MG63 (cell line): ENCODE measurements around the gene KIF3C. TPM values are rescaled to one million over a fixed set of nuclear protein-coding genes. Genes with fewer than 3 reads are reported as not detected.
"Not testable (repeated sequence)": the region's sequence is repeated elsewhere in the genome, so short reads cannot be mapped to it uniquely, and the experiment has no call there.

Experiments used
- DNase-seq: peaks from one replicate; pipeline ENCODE4 v3.0.0-alpha.2; 2020
- H3K27me3 ChIP-seq: fragments of 250-450 bp; sonication (Bioruptor Pico); 2 replicates; pipeline ENCODE4 v1.5.1; 2020; ENCODE audit warnings: mild to moderate bottlenecking, moderate library complexity
- H3K36me3 ChIP-seq: fragments of 250-450 bp; sonication (Bioruptor Pico); 2 replicates; pipeline ENCODE4 v1.5.1; 2020; ENCODE audit warnings: mild to moderate bottlenecking, moderate library complexity
- H3K4me3 ChIP-seq: fragments of 250-450 bp; sonication (Bioruptor Pico); 2 replicates; pipeline ENCODE4 v1.5.1; 2020; ENCODE audit warnings: mild to moderate bottlenecking, moderate library complexity
- H3K9me3 ChIP-seq: fragments of 250-450 bp; sonication (Bioruptor Pico); 2 replicates; pipeline ENCODE4 v1.5.1; 2020; ENCODE audit warnings: mild to moderate bottlenecking, moderate library complexity
- total RNA-seq: library from RNA; depleted of rRNA; stranded (reverse); fragments of >200 nt; shearing (Covaris generic); gene quantifications from 2 replicates; pipeline ENCODE4 v1.2.3, GENCODE V29; 2014; ENCODE audit warnings: low replicate concordance

The KIF3C gene
- total RNA-seq, 1 experiment from 2014 or later = 3.2 TPM

DNA sequence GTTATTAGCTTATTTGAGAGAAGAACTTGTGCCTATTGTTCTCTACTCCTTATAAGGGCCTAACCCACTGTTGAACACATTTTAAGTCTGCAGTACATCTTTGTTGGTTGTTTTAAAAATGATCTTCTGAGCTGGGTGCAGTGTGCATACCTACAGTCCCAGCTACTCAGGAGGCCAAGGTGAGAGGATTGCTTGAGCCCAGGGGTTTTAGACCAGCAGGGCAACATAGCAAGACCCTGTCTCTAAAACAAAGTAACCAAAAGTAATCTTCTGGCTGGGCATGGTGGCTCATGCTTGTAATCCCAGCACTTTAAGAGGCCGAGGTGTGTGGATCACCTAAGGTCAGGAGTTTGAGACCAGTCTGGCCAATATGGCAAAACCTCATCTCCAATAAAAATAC lies 25.8 kb upstream of the KIF3C start:
- Histone ChIP-seq H3K36me3 (no peaks in the 10 kb centered on the region), H3K4me3 (no peak overlapping the region), H3K9me3 (no peaks in the 10 kb centered on the region), H3K27me3 (no peaks in the 10 kb centered on the region)
- DNase-seq = no peak

DNA sequence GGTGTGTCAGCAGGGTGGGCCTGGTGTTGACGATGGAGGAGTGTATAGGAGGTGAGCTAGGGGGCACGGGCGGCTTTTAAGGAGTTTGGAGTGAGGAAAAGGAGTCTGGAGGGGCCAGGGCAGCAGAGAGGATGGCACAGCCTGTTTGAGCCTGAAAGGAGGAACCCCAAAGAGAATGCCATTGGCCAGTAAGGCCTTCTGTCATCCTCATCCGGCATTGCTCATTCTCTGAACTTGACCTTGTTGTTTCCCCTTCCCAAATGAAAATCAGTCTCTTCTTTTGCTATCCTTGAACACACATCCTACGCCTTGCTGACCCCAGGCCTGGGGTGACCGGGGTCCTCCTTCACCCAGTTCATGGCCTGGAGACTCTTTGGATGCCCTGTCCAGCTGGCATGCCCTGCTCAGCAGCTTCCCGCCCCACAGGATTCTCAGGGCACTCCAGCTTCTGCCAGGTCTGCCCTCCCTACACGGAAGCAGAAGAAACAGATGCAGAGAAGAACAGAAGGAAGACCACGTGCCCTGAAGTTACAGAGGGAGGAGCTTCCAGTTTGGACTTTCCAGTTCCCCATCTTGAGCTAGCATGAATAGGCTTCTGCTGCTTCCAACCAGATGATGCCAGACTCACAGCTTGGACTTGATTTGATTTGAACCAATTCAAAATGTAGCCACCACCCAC lies 20.5 kb upstream of the KIF3C start:
- H3K9me3 ChIP-seq = no peaks in the 10 kb centered on the region
- DNase-seq = no peak

DNA sequence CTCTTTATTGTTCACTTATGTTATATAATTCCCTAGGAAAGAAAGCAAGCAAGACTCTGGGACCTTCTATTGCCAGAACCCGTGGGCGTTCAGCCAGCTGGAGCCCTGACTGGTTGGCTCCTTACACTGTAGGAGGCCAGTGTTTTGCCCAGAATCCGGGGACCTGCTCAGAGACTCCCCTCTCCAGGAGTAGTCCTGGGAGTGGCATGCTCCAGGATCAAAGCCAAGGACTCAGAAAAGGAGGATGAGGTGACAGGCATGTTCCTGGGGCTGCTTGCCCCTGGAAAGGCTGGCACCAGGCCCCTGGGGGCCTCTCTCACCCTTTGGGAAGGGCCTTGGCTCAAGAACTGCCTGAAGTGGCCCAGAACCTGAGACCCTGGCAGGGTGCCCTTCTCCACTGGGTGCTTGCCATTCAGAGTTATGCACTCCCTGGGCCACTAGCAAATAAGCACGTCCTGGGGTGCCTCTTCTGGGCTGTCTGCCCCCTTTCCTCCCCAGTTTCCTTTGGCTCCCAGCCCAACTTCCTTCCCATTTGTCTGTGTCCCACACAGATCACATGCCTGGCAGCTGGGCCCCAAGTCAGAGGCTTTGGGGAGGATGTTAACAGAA lies 19.6 kb upstream of the KIF3C start:
- H3K36me3 ChIP-seq = no peaks in the 10 kb centered on the region
- DNase-seq = peak; percentile 94
- no peak overlapping the region for H3K4me3 ChIP-seq
- H3K9me3 ChIP-seq = 0 out of 2 replicates have a peak, but pooled peaks cover under 1% of the 10 kb centered on the region
- H3K27me3 ChIP-seq = no peaks in the 10 kb centered on the region

More for the DNA sequence above, 20.5 kb upstream of the KIF3C start:
- H3K36me3 ChIP-seq = no peaks in the 10 kb centered on the region
- H3K27me3 ChIP-seq = no peaks in the 10 kb centered on the region
- H3K4me3 ChIP-seq = no peak overlapping the region

DNA sequence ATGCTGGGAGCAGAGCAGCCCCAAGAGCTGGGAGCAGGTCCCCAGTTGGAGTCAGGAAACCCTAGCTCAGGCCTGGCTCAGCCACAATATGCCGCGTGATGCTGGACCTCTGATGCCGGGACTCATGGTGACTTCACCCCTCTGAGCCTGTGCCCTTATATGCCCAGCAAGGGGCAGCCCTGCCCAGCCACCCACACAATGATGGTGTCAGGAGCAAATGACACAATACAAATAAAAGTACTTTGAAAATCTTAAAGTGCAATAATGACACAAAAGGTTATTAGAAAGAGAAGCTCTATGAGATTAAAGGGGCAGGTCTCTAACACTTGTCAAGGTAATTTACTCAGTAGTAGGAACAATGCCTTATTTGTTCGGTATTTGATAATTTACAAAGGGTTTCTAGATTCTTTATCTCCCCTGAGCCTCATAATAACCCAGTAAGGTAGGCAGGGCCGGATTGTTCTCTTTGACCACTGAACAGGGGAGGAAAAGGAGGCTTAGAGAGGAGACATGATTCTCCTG lies 18.3 kb upstream of the KIF3C start:
- Histone ChIP-seq H3K27me3 (no peaks in the 10 kb centered on the region), H3K9me3 (0 out of 2 replicates have a peak, but pooled peaks cover 2% of the 10 kb centered on the region), H3K4me3 (no peak overlapping the region), H3K36me3 (no peaks in the 10 kb centered on the region)
- peak; percentile 82 for DNase-seq

DNA sequence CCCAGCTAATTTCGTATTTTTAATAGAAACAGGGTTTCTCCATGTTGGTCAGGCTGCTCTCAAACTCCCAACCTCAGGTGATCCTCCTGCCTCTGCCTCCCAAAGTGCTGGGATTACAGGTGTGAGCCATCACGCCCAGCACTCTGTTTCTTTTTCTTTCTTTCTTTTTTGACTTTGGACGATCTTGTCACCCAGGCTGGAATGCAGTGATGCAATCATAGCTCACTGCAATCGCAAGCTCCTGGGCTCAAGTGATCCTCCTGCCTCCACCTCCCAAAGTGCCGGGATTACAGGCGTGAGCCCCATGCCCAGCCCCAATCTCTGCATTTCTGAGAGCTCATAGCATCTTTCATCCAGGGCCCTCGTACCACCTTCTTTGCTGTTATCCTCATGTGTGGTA lies 17.1 kb upstream of the KIF3C start:
- not testable (repeated sequence) for H3K4me3 ChIP-seq, H3K36me3 ChIP-seq, H3K27me3 ChIP-seq, H3K9me3 ChIP-seq, DNase-seq

DNA sequence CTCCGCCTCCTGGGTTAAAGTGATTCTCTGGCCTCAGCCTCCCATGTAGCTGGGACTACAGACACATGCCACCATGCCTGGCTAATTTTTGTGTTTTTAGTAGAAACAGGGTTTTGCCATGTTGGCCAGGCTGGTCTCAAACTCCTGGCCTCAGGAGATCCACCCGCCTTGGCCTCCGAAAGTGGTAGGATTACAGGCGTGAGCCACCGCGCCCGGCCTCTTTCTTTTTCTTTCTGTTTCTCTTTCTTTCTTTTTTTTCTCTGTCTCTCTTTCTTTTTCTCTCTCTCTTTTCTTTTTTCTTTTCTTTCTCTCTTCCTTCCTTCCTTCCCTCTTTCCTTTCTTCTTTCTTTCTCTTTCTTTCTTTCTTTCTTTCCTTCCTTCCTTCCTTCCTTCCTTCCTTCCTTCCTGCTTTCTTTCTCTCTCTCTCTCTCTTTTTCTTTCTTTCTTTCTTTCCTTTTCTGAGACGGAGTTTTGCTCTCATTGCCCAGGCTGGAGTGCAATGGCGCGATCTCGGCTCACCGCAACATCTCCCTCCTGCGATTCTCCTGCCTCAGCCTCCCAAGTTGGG lies 16.6 kb upstream of the KIF3C start:
- H3K36me3 ChIP-seq, DNase-seq, H3K9me3 ChIP-seq, H3K4me3 ChIP-seq, H3K27me3 ChIP-seq: not testable (repeated sequence)

DNA sequence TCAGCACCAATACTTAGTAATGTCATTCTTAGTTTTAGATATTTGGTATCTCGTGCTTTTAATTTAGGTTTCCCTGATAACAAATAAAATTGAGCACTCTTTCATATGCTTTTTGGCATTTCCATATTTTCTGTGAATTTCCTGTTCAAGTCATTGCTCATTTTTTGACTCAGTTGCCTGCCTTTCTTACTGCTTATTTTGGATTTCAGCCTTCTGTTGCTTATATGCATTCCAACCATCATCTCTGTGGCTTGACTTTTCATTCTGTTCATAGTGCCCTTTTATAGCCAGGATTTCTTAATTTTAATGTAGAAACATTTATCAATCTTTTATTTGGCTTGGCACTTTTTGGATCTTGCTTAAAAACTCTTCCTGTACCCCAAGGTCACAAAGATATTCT lies 14.5 kb upstream of the KIF3C start:
- DNase-seq = no peak
- H3K9me3 ChIP-seq = 0 out of 2 replicates have a peak, but pooled peaks cover 2% of the 10 kb centered on the region
- H3K27me3 ChIP-seq = no peaks in the 10 kb centered on the region
- no peak overlapping the region for H3K4me3 ChIP-seq
- no peaks in the 10 kb centered on the region for H3K36me3 ChIP-seq

DNA sequence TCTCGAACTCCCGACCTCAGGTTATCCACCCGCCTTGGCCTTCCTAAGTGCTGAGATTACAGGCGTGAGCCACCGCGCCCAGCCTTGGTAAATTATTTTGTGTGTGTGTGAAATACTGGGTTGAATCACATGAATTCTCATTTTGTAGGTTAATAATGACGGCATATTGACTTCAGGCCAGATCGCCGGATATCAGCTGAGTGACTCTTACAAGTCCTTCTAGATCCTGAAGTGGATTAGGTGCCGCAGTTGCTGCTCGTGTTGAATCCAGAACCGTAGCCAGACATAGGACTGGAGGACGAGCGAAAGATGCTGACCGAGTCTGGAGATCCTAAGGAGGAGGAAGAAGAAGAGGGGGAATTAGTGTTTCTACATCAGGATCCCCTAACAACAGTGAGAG lies 12.2 kb upstream of the KIF3C start:
- DNase-seq = no peak
- Histone ChIP-seq H3K27me3 (no peaks in the 10 kb centered on the region), H3K9me3 (0 out of 2 replicates have a peak, but pooled peaks cover 2% of the 10 kb centered on the region), H3K4me3 (no peak overlapping the region), H3K36me3 (no peaks in the 10 kb centered on the region)

DNA sequence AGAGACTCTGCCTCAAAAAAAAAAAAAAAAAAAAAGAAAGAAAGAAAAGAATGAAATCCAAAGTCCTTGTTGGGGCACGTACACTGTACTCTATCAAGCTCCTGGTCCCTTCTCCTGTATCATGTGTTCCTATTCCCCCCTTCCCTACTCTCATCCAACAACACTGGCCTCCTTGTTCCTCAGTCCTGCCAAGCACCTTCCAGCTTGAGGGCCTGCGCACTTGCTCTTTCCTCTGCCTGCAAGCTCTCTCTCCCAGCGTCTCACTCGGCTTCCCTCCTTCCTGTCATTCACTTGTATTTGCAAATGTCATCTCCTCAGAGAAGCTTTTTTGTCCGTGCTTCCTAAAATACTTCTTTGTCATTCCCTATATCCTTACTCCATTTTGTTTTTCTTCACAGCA lies 10.8 kb upstream of the KIF3C start:
- H3K9me3 ChIP-seq = 0 out of 2 replicates have a peak, but pooled peaks cover 2% of the 10 kb centered on the region
- H3K27me3 ChIP-seq = no peaks in the 10 kb centered on the region
- no peak for DNase-seq
- no peak overlapping the region for H3K4me3 ChIP-seq
- no peaks in the 10 kb centered on the region for H3K36me3 ChIP-seq

DNA sequence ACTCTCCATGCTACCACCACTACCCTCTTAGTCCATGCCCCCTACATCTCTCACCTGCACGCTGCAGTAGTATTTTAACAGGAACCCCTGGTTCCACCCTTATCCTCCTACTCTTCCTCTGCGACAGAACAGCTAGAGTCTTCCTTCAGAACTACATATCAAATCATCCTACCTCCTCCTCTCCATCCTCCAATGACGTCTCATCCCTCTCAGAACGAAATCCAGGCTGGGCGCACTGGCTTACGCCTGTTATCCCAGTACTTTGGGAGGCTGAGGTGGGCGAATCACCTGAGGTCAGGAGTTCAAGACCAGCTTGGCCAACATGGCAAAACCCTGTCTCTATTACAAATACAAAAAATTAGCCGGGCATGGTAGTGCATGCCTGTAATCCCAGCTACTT lies 10.3 kb upstream of the KIF3C start:
- H3K36me3 ChIP-seq = no peaks in the 10 kb centered on the region
- H3K4me3 ChIP-seq = no peak overlapping the region
- DNase-seq = no peak
- no peaks in the 10 kb centered on the region for H3K27me3 ChIP-seq
- 0 out of 2 replicates have a peak, but pooled peaks cover 2% of the 10 kb centered on the region for H3K9me3 ChIP-seq

DNA sequence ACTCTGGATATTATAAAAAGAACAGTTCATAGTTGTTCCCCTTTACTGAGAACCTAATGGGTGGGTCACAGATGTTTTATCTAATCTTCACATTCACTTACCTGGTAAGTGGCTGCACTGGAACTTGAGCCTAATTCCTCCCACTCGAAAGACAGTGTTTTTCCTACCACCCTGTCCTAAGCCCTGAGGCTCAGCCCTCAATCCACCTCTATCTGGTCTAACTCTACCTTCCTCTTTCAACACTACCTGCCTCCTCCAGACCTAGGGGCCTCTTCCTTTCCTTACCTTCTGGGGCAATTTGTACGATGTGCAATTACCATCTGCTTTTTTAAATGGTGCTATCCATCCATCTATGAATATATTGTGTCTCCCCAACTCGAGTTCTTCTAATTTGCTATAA lies 9.7 kb upstream of the KIF3C start:
- Histone ChIP-seq H3K9me3 (0 out of 2 replicates have a peak, but pooled peaks cover 2% of the 10 kb centered on the region), H3K27me3 (no peaks in the 10 kb centered on the region), H3K4me3 (no peak overlapping the region), H3K36me3 (no peaks in the 10 kb centered on the region)
- no peak for DNase-seq

DNA sequence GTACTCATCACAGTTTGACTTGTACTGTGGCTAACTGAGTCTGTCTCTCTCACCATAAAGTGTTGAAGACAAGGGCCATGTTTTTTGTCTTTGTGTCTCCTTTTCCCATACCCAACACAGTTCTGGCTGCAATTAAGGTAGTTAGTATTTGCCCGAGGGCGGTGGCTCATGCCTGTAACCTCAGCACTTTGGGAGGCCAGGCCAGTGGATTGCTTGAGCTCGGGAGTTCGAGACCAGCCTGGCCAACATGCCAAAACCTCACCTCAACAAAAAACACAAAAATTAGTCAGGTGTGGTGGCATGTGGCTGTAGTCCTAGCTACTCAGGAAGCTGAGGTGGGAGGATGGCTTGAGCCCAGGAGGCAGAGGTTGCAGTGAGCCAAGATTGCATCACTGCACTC lies 6.9 kb upstream of the KIF3C start:
- Histone ChIP-seq H3K27me3 (no peaks in the 10 kb centered on the region), H3K36me3 (no peaks in the 10 kb centered on the region), H3K9me3 (no peaks in the 10 kb centered on the region), H3K4me3 (no peak overlapping the region)
- no peak for DNase-seq

DNA sequence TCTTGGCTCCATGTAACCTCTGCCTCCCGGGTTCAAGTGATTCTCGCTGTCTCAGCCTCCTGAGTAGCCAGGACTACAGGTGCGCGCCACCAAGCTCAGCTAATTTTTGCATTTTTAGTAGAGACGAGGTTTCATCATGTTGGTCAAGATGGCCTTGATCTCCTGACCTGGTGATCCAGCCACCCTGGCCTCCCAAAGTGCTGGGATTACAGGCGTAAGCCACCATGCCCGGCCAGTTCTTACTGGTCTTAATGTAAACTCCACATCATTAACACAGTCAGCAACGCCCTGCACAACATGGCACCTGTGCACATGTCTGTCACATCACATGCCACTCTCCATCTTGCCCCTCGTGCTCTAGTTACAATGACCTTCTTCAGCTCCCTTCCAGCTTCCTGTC lies 5.8 kb upstream of the KIF3C start:
- Histone ChIP-seq H3K9me3 (no peaks in the 10 kb centered on the region), H3K27me3 (no peaks in the 10 kb centered on the region), H3K36me3 (no peaks in the 10 kb centered on the region), H3K4me3 (no peak overlapping the region)
- no peak for DNase-seq

DNA sequence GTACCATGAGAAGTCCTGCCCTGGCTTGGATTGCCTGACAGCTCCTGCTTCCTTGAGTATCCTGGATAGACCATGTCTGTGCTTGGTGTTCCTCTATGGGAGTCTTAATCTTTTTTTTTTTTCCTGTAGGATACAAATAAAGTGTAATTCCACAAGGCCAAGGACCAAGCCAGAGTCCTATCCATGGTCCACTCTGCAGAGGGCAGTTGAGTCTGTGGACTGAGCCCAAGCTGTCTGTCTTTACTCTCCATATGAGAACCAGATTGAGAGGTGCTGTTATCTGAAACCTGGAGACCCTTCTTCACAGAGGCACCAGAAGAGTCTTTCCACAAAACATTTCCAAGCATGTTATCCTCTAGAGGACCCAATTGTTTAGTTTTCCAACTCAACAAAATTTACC lies 1.4 kb upstream of the KIF3C start:
- H3K27me3 ChIP-seq = no peaks in the 10 kb centered on the region
- no peaks in the 10 kb centered on the region for H3K36me3 ChIP-seq
- H3K9me3 ChIP-seq = no peaks in the 10 kb centered on the region
- no peak for DNase-seq
- no peak overlapping the region for H3K4me3 ChIP-seq

DNA sequence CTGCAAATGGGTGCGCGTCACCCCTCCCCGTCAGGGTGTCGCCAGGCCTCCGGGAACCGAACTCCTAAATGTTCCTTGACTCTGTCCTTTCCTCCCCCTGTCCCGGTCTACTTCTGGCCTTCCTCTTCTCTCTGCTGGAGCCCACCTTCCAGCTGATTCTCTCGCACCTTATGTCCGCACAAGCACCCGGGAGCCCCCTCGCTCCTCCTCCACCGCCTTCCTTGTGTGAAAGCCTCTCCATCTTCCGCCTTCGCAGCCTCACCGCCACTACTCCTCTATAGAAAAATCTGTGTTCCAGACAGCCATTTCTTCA lies 627 bp upstream of the KIF3C start:
- Histone ChIP-seq H3K4me3 (peak overlapping the region; percentile 76), H3K27me3 (no peaks in the 10 kb centered on the region), H3K36me3 (no peaks in the 10 kb centered on the region), H3K9me3 (no peaks in the 10 kb centered on the region)
- no peak for DNase-seq

DNA sequence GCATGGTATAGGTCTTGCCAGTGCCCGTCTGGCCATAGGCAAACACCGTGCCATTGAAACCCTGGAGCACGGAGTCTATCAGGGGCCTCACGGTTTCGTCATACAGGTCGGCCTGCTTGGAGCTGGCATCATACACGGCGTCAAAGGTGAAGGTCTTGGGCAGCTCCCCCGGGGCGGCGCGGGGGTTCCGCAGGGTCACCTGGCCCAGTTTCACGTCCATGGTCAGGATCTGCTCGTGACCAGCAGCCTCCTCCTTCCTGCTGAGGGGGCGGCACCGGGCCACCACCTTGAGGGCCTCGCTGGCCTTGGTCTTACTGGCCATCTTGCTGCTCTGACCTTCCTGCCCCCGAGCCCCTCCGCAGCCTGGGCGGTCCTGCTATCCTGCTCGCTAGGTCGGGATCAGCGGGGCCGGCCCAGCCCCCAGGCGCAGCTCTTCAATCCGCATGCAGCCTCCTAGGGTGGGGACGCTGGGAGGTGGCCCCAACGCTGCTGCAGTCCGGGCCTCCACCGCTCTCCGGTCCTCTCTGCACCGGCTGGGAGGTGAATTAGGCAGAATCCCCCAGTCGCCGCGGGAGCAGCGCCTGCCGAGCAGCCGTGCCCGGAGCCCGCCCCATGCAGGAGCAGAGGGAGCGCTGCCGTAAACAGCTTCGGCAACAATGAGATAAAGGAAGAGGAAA lies 563 bp downstream of the KIF3C start:
- H3K9me3 ChIP-seq = no peaks in the 10 kb centered on the region
- H3K4me3 ChIP-seq = peak overlapping the region; percentile 76
- peak; percentile 24 for DNase-seq
- no peaks in the 10 kb centered on the region for H3K27me3 ChIP-seq
- H3K36me3 ChIP-seq = no peaks in the 10 kb centered on the region

DNA sequence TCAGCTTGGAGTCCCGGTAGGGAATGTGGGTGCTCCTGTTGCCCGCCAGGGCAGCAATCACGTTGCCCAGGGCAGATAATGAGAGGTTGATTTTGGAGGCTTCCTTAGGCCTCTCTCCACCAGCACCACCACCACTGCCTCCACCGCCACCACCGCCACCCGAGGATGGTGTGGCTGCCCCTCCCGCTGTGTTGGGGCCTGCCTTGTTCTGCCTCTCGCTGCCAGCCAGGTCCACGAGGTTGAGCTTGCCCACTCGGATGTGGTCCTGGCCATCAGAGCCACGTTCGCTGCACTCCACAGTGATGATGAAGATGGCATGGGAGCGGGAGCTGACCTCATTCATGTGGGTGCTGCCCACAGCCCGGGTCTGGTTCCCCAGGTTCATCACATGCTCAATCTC lies 1.3 kb downstream of the KIF3C start:
- Histone ChIP-seq H3K4me3 (no peak overlapping the region), H3K9me3 (no peaks in the 10 kb centered on the region), H3K27me3 (no peaks in the 10 kb centered on the region), H3K36me3 (no peaks in the 10 kb centered on the region)
- no peak for DNase-seq
